Anterior cingulate cortex (tissue), 58 donors: ENCODE results near the gene YTHDF1.
"Not testable (repeated sequence)": the region's sequence is repeated elsewhere in the genome, so short reads cannot be mapped to it uniquely, and the experiment has no call there.

Source experiments
- DNase-seq, 58 donors: peaks; one replicate each; lab custom pipeline; 2025; lab: John Stamatoyannopoulos, UW

YTHDF1 gene

DNA sequence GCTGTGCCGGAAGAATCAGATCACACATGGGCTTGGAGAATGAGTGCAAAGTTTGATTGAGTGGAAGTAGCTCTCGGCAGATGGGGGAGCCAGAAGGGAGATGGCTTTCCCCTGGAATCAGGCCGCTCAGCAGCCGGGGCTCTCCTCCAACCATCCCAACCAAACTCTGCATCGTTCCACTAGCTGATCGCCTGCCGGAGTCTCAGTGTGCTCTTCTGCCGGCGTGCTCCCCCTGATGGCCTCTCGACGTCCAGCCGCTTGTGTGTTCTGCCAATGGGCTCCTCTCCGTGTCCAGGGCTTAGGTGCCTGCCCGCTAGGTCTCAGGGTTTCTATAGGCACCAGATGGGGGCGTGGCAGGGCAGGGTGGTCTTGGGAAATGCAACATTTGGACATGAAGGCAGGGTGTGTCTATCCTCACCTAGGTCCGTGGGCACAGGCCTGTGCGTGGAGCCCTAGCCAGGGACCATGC is 14.9 kb upstream of the YTHDF1 start:
- DNase-seq: peak in 43 of 58 donors; percentile 12 to 72 (median 37)

DNA sequence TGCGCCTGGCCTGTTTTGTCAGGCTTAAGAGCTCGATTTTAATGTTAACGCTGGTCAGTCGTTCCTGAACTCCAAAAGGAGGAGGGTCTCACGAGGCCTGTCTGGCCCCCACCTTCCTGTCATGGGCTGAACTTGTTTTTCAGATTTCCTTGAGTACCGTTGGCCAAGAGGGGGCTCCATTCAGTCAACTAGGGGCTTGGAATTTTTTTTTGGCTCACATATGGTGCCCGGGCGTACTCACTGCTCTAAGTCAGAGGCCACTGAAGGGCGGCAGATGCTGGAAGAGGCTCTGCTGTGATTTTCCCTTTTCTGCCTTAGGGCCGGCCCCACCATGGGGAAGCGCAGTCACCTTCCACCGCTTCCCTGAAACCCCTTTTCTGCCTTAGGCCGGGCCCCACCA is 12.9 kb upstream of the YTHDF1 start:
- DNase-seq: no peak

DNA sequence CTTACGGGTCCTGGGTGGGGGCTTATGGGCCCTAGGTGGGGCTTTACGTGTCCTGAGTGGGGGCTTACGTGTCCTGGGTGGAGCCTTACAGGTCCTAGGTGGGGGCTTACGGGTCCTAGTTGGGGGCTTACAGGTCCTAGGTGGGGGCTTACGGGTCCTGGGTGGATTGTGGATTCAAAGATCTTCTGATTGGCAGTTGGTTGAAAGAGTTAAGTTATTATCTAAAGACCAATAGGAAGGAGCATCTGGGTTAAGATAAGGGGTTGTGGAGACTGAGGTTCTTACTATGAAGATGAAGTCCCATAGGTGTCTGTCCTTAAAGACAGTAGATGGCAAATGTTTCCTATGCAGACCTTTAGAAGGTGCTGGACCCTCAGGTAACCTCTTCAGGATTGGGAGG is 11.3 kb upstream of the YTHDF1 start:
- no peak for DNase-seq

DNA sequence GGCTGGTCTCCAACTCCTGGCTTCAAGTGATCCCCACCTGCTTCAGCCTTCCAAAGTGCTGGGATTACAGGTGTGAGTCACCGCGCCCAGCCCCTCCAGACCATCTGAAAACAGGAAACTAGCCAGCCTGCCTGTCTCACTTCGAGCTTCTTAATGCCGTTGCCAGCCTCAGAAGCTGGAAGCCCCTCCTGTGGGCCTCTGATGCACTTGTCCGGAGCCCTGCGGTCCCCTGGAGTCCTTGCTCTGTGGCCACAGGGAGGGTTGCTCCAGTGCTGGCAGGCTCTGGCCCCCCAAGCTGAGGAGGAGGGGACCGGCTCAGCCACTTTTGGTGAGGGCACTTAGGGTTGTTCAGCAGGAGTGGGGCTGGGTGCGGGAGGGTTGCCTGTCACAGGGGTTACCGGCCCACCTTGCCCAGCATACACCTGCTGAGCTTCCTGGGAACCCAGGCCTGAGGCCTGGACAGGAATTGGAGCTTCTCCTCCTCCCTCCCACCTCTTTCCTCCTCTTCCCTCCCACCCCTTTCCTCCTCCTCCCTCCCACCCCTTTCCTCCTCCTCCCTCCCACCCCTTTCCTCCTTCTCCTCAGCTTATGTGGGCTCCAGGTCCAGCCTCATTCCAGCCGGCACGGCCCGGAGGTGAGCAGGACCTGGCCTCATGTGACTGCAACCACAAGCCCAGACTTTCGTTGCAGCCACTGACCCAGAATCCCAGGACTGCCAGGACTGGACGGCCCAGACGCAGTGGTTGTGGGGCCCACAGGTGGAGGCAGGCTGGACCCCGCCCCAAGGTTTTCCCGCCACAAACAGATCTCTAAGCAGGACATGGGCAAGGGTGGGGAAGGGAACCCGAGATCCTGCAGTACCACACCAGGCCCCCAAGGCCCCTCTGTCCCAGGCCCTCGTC is 10.4 kb upstream of the YTHDF1 start:
- DNase-seq: no peak

DNA sequence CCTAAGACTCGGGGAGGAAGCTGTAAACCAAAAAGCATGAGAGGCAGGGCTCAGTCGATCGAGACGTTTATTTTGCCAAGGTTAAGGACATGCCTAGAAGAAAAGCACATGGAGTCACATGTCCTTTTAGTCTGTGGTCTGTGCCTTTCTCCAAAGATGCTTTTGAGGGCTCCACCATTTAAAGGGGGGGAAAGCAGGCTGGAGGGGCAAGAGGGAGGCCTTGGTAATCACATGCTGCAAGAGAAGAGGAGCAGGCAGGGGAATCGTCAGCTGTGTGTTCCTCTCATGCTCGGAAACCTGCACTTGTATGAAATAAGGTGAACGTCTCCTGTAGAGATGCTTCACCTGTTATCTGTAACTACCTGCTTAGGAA is 9.1 kb upstream of the YTHDF1 start:
- no peak for DNase-seq

DNA sequence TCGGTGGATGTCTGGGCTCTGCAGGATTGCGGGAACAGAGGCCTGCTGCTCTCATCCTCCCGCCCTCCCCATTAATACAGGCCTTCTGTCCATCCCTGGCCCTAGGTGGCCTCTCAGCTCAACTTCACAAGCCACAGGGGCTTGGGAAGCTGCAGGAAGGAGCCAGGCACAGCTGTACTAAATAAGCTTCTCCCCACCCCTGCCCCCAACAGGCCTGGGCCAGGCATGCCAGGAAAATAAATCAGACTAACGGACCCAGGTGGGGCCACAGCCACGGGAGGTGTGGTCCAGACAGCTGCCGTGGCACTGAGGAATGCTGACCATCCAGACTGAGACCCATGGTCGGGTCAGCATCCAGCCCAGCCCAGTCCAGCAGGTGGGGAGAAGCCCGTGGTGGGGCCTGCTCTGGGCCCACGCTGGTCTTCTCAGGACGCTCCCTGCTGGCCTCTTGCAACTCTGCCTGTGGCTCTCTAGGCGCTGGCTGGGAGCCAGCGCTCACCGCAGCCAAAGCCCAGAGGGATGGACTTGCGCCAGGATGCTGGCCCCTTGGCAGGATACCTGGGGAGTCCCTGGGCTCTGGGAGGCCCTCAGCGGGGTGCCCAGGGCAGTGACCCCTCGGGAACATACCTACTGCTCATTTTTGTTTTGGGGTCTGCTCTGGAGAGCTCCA is 8.6 kb upstream of the YTHDF1 start:
- DNase-seq: peak in 10 of 58 donors; percentile 7 to 48 (median 18)

DNA sequence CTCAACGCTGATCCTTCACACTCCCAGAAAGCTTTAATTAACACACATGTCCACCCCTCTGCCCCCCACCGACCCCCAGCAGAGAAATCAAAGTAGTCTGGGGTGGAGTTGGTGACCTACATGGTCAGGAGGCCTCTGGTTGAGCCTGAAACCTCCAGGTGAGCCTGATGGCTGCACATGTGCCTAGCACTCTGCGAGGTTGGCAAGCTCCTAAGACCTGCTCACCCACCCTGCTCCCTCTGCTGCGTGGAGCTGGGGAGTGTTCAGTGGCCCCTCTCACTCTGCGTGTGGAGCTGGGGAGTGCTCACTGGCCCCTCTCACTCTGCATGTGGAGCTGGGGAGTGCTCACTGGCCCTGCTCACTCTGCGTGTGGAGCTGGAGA is 7.9 kb upstream of the YTHDF1 start:
- no peak for DNase-seq

DNA sequence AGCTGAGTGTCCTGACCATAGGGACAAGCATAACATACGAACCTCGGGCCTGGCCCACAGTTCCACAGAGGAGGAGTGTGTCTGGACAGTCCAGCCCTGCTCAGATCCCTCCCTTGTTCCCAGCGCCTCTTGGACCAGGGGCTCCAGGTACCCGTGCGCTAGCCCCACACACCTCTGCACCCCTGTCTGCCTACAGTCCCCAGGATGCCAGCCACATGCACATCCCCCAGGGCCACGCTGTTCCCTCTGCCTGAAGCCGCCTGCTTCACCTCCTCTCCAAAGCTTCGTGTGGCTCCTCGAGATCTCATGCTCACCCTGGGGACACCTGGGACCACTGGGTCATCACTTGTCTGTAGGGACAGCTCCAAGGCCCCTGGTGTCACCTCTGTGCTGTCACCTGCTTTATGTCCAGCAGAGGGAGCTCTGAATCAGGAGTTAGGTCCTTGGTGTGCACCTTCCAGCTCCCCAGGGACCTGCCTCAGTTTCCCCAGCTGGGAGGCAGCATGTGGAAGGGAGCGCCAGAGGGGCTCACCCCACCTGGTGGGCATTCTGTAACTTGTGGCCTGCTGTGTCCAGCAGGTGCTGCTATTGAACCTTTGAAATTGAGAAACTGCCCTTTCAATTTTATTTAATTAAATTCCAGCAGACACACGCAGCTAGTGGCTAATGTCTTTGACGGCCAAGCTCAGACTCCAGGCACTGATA is 7.3 kb upstream of the YTHDF1 start:
- DNase-seq: peak in 20 of 58 donors; percentile 4 to 47 (median 17)

DNA sequence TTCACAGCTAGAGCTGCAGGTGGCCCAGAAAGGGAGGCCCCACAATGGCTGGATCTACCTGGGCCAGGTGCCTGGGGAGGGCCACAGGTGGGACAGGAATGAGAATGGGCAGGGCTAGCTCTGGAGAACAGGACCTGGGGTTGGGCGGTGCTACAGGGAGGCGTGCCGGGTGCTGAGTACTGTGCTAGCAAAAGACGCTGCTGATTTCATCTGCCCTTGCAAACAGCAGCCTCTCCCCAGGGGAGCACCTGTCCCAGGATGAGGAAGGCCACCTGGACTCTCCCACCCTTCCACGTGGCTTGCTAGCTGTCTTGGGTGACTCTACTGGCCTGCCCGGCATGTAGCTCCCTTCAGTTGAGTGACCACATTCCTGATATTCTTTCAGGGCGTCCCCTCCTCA is 6.6 kb upstream of the YTHDF1 start:
- no peak for DNase-seq

DNA sequence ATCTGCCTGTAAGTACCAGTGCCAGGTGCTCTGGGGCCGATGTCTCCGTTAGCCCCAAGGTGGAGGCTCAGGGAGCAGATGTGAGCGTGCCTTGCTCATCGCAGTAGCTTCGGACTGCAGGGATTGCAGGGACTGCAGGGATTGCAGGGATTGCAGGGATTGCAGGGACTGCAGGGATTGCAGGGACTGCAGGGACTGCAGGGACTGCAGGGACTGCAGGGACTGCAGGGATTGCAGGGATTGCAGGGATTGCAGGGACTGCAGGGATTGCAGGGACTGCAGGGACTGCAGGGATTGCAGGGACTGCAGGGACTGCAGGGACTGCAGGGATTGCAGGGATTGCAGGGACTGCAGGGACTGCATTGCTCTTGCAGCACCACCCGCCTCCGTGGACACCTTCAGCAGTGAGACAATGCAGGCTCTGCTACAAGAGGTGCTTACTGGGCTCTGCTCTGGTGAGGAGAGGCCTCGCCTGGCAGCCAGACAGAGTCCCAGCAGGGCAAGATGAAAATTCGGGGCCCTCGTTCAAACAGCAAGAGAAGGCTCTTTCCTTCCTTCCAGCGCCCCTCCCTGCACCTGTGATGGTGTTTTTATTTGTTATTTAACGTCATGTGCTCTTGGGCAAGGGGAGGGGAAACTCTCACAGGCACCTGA is 5.6 kb upstream of the YTHDF1 start:
- DNase-seq: not testable (repeated sequence)

DNA sequence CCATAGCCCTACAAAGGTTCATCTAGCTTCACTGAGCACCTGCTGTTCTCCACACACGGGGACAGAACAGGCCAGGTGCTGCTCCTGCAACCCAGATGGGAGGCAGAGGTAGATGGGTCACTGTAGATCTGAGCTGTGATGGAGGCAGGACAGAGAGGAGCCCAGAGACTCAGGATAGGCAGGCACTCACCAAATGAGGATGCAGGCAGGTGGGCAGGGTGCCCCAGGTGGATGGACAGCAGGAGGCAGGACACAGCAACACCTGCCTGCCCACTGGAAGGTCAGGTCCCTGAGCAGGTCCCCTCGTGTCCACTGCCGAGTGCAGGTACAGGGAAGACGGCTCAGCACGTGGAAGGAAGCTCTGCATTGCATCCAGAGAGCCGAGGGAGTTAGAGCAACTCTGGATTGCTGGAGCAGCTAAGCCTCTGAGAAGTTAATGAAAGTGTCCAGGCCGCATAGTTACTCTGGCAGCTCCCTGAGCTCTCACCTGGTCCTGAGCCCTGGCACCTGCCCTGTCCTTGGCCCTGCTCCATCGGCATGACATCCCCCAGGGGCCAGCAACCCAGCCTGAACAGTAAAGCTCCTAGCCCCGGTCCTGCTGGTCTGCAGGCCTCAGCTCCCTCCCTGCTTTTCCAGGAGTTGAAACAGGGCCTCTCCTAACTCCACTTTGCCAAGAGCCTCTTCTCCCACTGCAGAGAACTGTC is 4.9 kb upstream of the YTHDF1 start:
- no peak for DNase-seq

DNA sequence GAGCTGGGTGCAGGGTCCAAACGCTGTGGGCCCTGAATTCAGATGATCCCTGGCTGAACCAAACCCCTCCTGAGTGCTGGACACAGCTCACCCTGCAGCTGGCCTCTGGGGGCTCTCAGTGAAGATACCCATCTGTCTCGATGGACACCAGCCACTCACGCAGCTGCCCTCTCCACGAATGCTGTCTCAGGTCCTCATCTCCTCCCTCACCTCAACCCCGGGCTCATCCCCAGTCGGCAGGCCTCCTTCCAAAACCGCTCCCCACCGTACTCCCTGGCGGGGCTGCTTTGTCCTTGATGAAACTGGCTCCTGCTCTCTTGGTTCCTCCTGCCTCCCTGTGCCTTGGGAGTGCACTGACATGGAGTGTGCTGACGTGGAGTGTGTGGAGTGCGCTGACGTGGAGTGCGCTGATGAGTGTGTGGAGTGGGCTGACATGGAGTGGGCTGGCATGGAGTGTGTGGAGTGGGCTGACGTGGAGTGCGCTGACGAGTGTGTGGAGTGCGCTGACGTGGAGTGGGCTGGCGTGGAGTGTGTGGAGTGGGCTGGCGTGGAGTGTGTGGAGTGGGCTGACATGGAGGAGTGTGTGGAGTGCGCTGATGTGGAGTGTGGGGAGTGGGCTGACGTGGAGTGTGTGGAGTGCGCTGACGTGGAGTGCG is 4.1 kb upstream of the YTHDF1 start:
- DNase-seq: peak in 2 of 58 donors; percentile 49 to 64

DNA sequence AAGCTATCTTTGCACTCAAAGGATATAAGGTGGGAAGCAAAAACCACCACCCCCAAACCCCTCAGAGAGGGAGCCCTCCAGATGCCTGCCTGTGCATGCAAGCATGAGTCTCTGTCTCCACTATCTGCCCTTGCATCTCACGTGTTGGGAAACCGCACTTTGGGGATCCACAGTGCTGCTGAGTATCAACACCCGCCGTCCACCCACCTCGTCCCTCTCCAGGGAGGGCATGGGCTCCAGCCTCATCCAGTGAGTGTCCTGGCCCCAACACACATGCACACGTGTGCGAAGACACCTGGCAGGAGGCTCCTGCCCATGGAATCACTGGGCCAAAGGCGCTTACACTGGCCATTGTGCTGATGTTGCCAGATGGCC is 3.5 kb upstream of the YTHDF1 start:
- no peak for DNase-seq

DNA sequence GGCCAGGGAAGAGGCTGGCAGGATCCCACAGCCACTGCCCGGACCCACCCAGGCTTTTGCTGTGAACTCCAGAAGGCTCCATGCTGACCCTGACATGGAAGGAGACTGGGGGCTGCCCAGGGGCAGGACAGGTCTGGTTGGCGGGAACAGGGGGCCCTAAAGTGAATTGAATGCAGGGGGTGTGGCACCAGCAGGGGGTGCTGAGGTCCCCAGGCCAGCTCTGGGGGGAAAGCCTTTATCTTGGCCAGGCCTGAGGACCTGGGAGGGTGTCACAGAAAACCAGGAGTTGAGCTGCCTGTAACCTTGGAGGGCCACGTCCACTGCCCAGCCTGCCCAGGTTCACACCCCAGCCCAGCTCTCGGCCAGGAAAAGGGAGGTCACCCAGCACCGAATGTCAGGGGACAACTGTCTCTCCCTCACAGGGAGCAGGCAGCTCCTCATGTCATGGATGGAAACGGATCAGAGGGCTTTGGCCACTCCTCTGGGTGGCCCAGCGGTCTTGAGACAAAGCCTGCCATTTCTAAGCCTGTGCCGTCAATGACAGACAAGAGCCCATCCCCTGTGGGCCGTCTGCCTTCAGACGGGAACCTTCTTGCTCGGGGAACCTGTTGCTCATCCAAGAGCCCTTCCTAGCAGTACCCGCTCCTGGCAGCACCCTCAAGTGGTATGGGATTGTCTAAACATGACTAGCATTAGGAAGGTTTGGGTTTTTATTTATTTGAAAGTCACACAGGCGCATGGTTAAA is 2.9 kb upstream of the YTHDF1 start:
- DNase-seq: no peak

DNA sequence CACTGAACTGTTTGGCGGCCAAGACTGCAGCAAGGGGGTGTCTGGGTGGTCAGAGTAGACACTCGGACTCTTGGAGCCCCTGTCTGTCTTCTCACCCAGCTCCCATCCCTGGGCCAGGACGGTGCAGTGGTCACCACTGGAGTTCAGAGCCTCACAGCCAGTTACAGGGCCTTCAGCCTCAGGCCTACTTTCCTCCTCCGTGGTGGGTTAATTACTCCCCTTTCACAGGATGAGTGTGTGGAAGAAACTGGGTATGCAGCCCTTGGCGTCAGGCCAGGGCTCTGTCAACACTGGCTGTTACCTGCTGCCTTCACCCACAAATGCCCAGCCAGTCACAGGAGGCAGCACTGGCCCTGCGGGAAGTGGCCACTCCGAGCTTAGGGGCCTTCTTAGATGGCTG is 1.8 kb upstream of the YTHDF1 start:
- no peak for DNase-seq

DNA sequence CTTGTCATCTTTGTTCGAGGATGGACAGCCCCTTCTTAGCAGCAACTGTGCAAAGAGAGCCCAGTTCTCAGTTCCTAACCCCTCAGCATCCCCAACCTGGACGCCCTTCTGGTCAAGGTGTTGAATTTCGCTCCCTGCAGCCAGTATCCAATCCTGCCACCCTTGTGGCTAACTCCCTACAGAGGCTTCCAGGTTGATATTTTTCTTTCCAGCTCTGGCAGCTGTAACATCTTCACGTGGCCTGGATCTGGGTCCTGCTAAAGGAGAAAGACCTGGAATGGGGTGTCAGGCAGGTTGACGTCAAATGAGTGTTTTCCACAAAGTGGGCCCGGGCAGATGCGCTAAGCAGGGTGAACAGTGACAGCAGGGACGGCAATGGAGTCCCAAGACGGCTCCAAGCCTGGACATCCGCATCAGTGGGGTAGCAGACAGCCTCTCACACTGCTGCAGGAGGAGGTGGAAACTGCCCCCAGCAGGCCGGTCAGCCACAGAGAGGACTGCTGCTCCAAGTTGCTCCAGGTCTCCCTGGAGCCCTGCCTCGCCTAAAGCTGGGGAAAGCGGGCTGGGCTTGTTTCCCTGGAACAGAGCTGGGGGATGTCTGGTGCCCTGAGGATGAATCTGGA is 1.0 kb upstream of the YTHDF1 start:
- DNase-seq: no peak

DNA sequence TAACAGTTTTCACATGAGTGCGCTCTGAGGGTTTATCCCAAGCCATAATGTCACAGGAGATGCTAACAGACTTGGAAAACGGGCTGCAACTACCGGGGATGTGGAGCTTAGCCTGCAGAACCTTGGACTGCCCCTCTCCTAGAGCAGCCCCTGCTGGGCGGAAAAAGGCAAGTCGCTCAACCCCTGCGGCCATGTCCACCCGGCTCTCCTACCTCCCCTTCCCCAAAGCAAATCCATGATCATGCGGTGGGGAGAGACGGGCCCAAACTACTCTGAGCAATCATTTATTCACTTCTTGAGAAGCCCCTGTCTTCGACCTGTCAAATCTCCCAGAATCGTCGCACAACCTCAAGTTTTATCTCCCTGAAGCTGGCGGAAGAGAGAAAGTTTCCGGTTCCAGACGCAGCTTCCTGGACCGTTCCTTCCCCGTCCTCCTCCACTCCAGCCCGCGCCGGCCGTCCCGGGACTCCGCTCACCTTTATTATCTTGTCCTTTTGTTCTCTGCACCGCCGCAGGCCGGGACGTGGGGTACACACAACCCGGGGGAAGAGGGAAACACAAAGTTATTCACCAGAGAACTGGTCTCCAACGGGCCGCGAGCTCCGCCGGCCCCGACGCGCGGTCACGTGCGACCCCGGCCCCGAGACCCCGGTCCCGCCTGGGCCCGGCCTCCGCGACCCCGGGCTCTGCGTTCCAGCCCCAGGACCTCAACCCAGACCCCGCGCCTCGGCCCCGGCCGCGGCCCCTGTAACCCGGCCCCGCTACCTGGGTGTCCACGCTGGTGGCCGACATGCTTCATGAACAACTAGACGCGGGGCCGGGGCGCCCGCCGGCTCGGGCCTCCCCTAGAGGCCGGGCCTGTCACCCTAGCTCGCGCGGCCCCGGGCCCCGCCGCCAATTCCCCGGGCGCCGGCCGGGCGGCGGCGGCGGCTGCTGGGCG is 560 bp downstream of the YTHDF1 start:
- peak in 2 of 58 donors; percentile 53 to 57 for DNase-seq
